Measurements from ENCODE around the gene CCNB1. TPM values are rescaled to one million over a fixed set of nuclear protein-coding genes. Genes with fewer than 3 reads are reported as not detected.

CCNB1 gene
- total RNA-seq, 1 experiment from 2014 or later: 262 TPM

- TF ChIP-seq SIN3A (IDR thresholded peaks at IDR 0.05; ENCODE audit: borderline replicate concordance, insufficient read depth, low read depth, low read length) (no peak), TCF7L2 (IDR thresholded peaks at IDR 0.05; ENCODE audit: low read depth, low read length) (no peak), REST (IDR thresholded peaks at IDR 0.05; ENCODE audit: insufficient read depth in 1 of 2, low read depth in 2 of 2, low read length in 1 of 2) (no peak), CTCF (IDR thresholded peaks at IDR 0.05) (no peak), POLR2AphosphoS5 (IDR thresholded peaks at IDR 0.05; ENCODE audit: low read depth, low read length) (no peak)
- DNase-seq (ENCODE audit: low read depth, low spot score): no peak
- Histone ChIP-seq H3K27ac (ENCODE audit: low read length) (no peak overlapping the region), H3K9me3 (ENCODE audit: control insufficient read depth, insufficient read depth, low read depth, low read length) (no peaks in the 10 kb centered on the region), H3K4me1 (ENCODE audit: control insufficient read depth, insufficient read depth, low read length) (no peaks in the 10 kb centered on the region), H3K27me3 (ENCODE audit: control insufficient read depth, insufficient read depth, low read length) (no peaks in the 10 kb centered on the region), H3K36me3 (ENCODE audit: control insufficient read depth, insufficient read depth, low read length) (no peaks in the 10 kb centered on the region), H3K4me3 (ENCODE audit: low read depth in 2 of 2, low read length in 2 of 2) (no peak overlapping the region)
- BruUV-seq (replicated peaks): no TSS peak
- POLR2A ChIA-PET: no interaction called here
- in situ Hi-C loops (cut with HindIII; ENCODE audit: low pct_unique_long_range_greater_than_20kb, low sequenced_read_pairs): no loop called here
- CTCF ChIA-PET: no interaction called here
- no peak for ATAC-seq
- intact Hi-C loops (cut with micrococcal nuclease; ENCODE audit: unreplicated experiment): no loop called here
These were observed 10.5 kb upstream of the CCNB1 start for GRCh38 chr5:69156456-69156855.

- no peak for ATAC-seq
- ChIA-PET POLR2A (no interaction called here), CTCF (no interaction called here)
- no peaks in the 10 kb centered on the region for H3K9me3 ChIP-seq (ENCODE audit: control insufficient read depth, insufficient read depth, low read depth, low read length)
- TF ChIP-seq REST (IDR thresholded peaks at IDR 0.05; ENCODE audit: insufficient read depth in 1 of 2, low read depth in 2 of 2, low read length in 1 of 2): no peak
- TF ChIP-seq CTCF (IDR thresholded peaks at IDR 0.05): no peak
- no peaks in the 10 kb centered on the region for H3K4me1 ChIP-seq (ENCODE audit: control insufficient read depth, insufficient read depth, low read length)
- DNase-seq (ENCODE audit: low read depth, low spot score): no peak
- no peaks in the 10 kb centered on the region for H3K36me3 ChIP-seq (ENCODE audit: control insufficient read depth, insufficient read depth, low read length)
- in situ Hi-C loops (cut with HindIII; ENCODE audit: low pct_unique_long_range_greater_than_20kb, low sequenced_read_pairs): no loop called here
- intact Hi-C loops (cut with micrococcal nuclease; ENCODE audit: unreplicated experiment): no loop called here
- H3K4me3 ChIP-seq (ENCODE audit: low read depth in 2 of 2, low read length in 2 of 2): no peak overlapping the region
- no TSS peak for BruUV-seq (replicated peaks)
- no peaks in the 10 kb centered on the region for H3K27me3 ChIP-seq (ENCODE audit: control insufficient read depth, insufficient read depth, low read length)
- H3K27ac ChIP-seq (ENCODE audit: low read length): no peak overlapping the region
These were observed 8.9 kb upstream of the CCNB1 start for GRCh38 chr5:69158039-69158438.
